Frontal cortex (tissue), 1 donor: ENCODE measurements around the gene SLC11A2. TPM values are rescaled to one million over a fixed set of nuclear protein-coding genes. Genes with fewer than 3 reads are reported as not detected.

Experiments
- small RNA-seq: library from RNA; depleted of rRNA; stranded (forward); fragments of <200 nt; gene quantifications from one replicate; pipeline ENCODE3, GENCODE V24; 2014
- total RNA-seq: library from RNA; depleted of rRNA; stranded (reverse); fragments of >200 nt; gene quantifications from one replicate; pipeline ENCODE4 v1.2.3, GENCODE V29; 2014

Gene SLC11A2
- total RNA-seq, 1 donor from 2014 or later = 86.4 TPM

Small RNA genes within 50 kb of the gene (small RNA-seq; reads per million reads assigned to genes)
- gene AC008121.1 (not detected), gene RF00019 (not detected), gene RNU6-1273P (not detected), gene RNU6-87P (not detected)

Other genes starting within 250 kb of the SLC11A2 start
- not detected for gene TMPRSS12, start 183.5 kb downstream of the SLC11A2 start, total RNA-seq
- not detected for gene HIGD1C, start 73.8 kb downstream of the SLC11A2 start, total RNA-seq
- gene LETMD1, start 21.9 kb upstream of the SLC11A2 start, total RNA-seq = 54.6 TPM
- gene CSRNP2, start 57.2 kb upstream of the SLC11A2 start, total RNA-seq = 69.3 TPM
- gene TFCP2, start 146.8 kb upstream of the SLC11A2 start, total RNA-seq = 15.1 TPM
- gene POU6F1, start 191.7 kb upstream of the SLC11A2 start, total RNA-seq = 9.0 TPM
- gene DAZAP2, start 212.4 kb upstream of the SLC11A2 start, total RNA-seq = 34.2 TPM
- 0.82 TPM for gene SMAGP, start 244.0 kb upstream of the SLC11A2 start, total RNA-seq